Measurements from ENCODE around the gene DIP2B. TPM values are rescaled to one million over a fixed set of nuclear protein-coding genes. Genes with fewer than 3 reads are reported as not detected.

DIP2B gene
- total and polyA plus RNA-seq, 2 experiments from 2014 or later = 5.6 to 17.9 TPM

- Histone ChIP-seq H3K4me1 (ENCODE audit: insufficient read depth) (no peaks in the 10 kb centered on the region), H3K27ac (no peak overlapping the region), H3K79me2 (ENCODE audit: insufficient read depth) (no peaks in the 10 kb centered on the region), H3F3A (ENCODE audit: insufficient read depth) (peaks cover 8% of the 10 kb centered on the region; the same call in 1 of the 2 replicates), H3K9me3 (ENCODE audit: low read depth) (no peaks in the 10 kb centered on the region), H3K9me2 (ENCODE audit: insufficient read depth) (no peaks in the 10 kb centered on the region), H4K20me1 (ENCODE audit: insufficient read depth) (no peaks in the 10 kb centered on the region), H2AFZ (no peak overlapping the region), H3K9ac (no peak overlapping the region), H3K4me3 (no peak overlapping the region), H3K36me3 (ENCODE audit: low read depth) (no peaks in the 10 kb centered on the region), H3K4me2 (ENCODE audit: unreplicated experiment) (no peak overlapping the region), H3K27me3 (replicated peaks; ENCODE audit: insufficient read depth) (no peaks in the 10 kb centered on the region)
- in situ Hi-C loops (cut with MboI) = no loop called here
- 82 to 90% methylated on average over 5 of the region's 5 CpGs for whole genome bisulfite sequencing, 2 experiments (ENCODE audit: low coverage in 1 of 2, low lambda C conversion rate in 2 of 2, missing lambda C conversion rate in 2 of 2)
- TF ChIP-seq EZH2 (IDR thresholded peaks at IDR 0.05; ENCODE audit: insufficient read depth, poor library complexity, severe bottlenecking) (no peak), EZH2phosphoT487 (IDR thresholded peaks at IDR 0.05; ENCODE audit: insufficient read depth, low read depth) (no peak)
- DNase-seq = no peak
These were observed 248.5 kb downstream of the DIP2B start for GRCh38 chr12:50753232-50753769.

- H3K4me2 ChIP-seq (ENCODE audit: unreplicated experiment) = peak within 1 kb of the TSS; percentile 97
- H3K4me1 ChIP-seq (ENCODE audit: insufficient read depth) = peaks cover 17% of the 10 kb centered on the region
- H4K20me1 ChIP-seq (ENCODE audit: insufficient read depth) = no peaks in the 10 kb centered on the region
- H3K36me3 ChIP-seq (ENCODE audit: low read depth) = no peaks in the 10 kb centered on the region
- TF ChIP-seq EZH2 (IDR thresholded peaks at IDR 0.05; ENCODE audit: insufficient read depth, poor library complexity, severe bottlenecking) = no peak
- TF ChIP-seq EZH2phosphoT487 (IDR thresholded peaks at IDR 0.05; ENCODE audit: insufficient read depth, low read depth) = no peak
- in situ Hi-C loops (cut with MboI) = no loop called here
- H3K79me2 ChIP-seq (ENCODE audit: insufficient read depth) = peaks cover 56% of the 10 kb centered on the region
- 0% methylated on average over 37 to 49 of the region's 51 CpGs for WGBS, 2 experiments (ENCODE audit: low coverage in 1 of 2, low lambda C conversion rate in 2 of 2, missing lambda C conversion rate in 2 of 2)
- no peaks in the 10 kb centered on the region for H3K27me3 ChIP-seq (replicated peaks; ENCODE audit: insufficient read depth)
- peak within 1 kb of the TSS; percentile 92 for H2AFZ ChIP-seq
- peak within 1 kb of the TSS; percentile 93 for H3K9ac ChIP-seq
- H3K27ac ChIP-seq = peak within 1 kb of the TSS; percentile 86
- DNase-seq = peak; percentile 96
- peaks cover 14% of the 10 kb centered on the region for H3F3A ChIP-seq (ENCODE audit: insufficient read depth)
- peak within 1 kb of the TSS; percentile 93 for H3K4me3 ChIP-seq
- no peaks in the 10 kb centered on the region for H3K9me3 ChIP-seq (ENCODE audit: low read depth)
- no peaks in the 10 kb centered on the region for H3K9me2 ChIP-seq (ENCODE audit: insufficient read depth)
These were observed 259.0 kb downstream of the DIP2B start, which contains the start of gene ATF1 for GRCh38 chr12:50763639-50764285. ATF1 (plus strand) TSS chr12:50764101; CDS start chr12:50780146, 16,045 bp downstream.

DNA sequence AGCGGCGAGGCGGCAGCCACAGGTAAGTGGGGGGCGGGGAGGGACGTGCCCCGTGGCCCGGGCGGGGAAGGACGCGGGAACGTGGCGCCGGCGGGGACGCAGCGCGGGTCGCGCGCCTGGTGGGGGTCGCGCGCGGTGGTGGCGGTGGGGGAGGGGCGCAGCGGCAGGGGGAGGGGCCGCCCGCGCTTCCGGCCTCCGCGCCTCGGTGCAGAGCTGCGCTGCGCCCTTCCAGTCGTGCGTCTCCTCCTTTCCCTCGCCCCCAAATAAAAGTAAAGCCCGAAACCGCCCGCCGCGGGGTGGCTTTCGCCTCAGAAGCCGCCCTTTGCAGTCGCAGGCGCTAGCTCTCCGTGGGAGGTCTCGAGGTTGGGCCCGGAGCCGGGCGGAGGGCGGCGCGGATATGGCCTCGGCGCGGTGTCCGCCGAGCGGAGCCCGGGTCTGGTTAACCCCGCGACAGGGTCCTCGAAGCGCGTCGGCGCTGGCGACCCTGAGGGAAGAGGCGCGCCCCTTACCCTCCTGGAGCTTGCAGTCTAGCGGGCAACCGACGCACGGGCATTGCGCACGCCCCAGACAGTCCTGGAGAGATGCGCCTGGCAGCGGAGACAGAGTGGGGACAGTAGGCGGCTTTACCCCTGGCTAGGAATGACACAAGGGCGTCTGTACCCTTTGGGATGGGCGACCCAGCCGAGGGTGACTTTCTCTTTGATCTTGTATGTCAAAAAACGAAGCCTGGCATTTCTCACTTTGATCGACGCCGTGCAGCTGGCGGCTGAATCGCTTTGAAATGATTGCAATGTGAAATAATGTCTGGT is 259.7 kb downstream of the DIP2B start:
- H3K79me2 ChIP-seq (ENCODE audit: insufficient read depth) = peaks cover 64% of the 10 kb centered on the region
- peak overlapping the region; percentile 93 for H3K9ac ChIP-seq
- H3F3A ChIP-seq (ENCODE audit: insufficient read depth) = peaks cover 14% of the 10 kb centered on the region
- H3K27ac ChIP-seq = peak overlapping the region; percentile 86
- H3K4me3 ChIP-seq = peak overlapping the region; percentile 93
- no peaks in the 10 kb centered on the region for H3K9me3 ChIP-seq (ENCODE audit: low read depth)
- H3K36me3 ChIP-seq (ENCODE audit: low read depth) = no peaks in the 10 kb centered on the region
- no peaks in the 10 kb centered on the region for H3K9me2 ChIP-seq (ENCODE audit: insufficient read depth)
- H3K4me1 ChIP-seq (ENCODE audit: insufficient read depth) = peaks cover 17% of the 10 kb centered on the region
- TF ChIP-seq EZH2phosphoT487 (IDR thresholded peaks at IDR 0.05; ENCODE audit: insufficient read depth, low read depth) = no peak
- TF ChIP-seq EZH2 (IDR thresholded peaks at IDR 0.05; ENCODE audit: insufficient read depth, poor library complexity, severe bottlenecking) = no peak
- in situ Hi-C loops (cut with MboI) = no loop called here
- H4K20me1 ChIP-seq (ENCODE audit: insufficient read depth) = no peaks in the 10 kb centered on the region
- 0 to 1% methylated on average over 50 to 83 of the region's 91 CpGs for WGBS, 2 experiments (ENCODE audit: low coverage in 1 of 2, low lambda C conversion rate in 2 of 2, missing lambda C conversion rate in 2 of 2)
- no peaks in the 10 kb centered on the region for H3K27me3 ChIP-seq (replicated peaks; ENCODE audit: insufficient read depth)
- peak overlapping the region; percentile 97 for H3K4me2 ChIP-seq (ENCODE audit: unreplicated experiment)
- DNase-seq = peak; percentile 73
- H2AFZ ChIP-seq = peak overlapping the region; percentile 80

GRCh38 chr12:50765095-50765911 is 260.5 kb downstream of the DIP2B start:
- Histone ChIP-seq H3F3A (ENCODE audit: insufficient read depth) (peaks cover 14% of the 10 kb centered on the region), H2AFZ (peak overlapping the region; percentile 80), H3K79me2 (ENCODE audit: insufficient read depth) (peaks cover 72% of the 10 kb centered on the region), H3K9me2 (ENCODE audit: insufficient read depth) (no peaks in the 10 kb centered on the region), H4K20me1 (ENCODE audit: insufficient read depth) (no peaks in the 10 kb centered on the region), H3K4me2 (ENCODE audit: unreplicated experiment) (peak overlapping the region; percentile 97), H3K27me3 (replicated peaks; ENCODE audit: insufficient read depth) (no peaks in the 10 kb centered on the region), H3K4me1 (ENCODE audit: insufficient read depth) (peaks cover 17% of the 10 kb centered on the region), H3K4me3 (peak overlapping the region; percentile 93), H3K27ac (peak overlapping the region; percentile 86), H3K9me3 (ENCODE audit: low read depth) (no peaks in the 10 kb centered on the region), H3K9ac (peak overlapping the region; percentile 93), H3K36me3 (ENCODE audit: low read depth) (no peaks in the 10 kb centered on the region)
- 14 to 15% methylated on average over 13 of the region's 13 CpGs for WGBS, 2 experiments (ENCODE audit: low coverage in 1 of 2, low lambda C conversion rate in 2 of 2, missing lambda C conversion rate in 2 of 2)
- in situ Hi-C loops (cut with MboI) = no loop called here
- peak; percentile 74 for DNase-seq
- no peak for TF ChIP-seq EZH2phosphoT487 (IDR thresholded peaks at IDR 0.05; ENCODE audit: insufficient read depth, low read depth)
- TF ChIP-seq EZH2 (IDR thresholded peaks at IDR 0.05; ENCODE audit: insufficient read depth, poor library complexity, severe bottlenecking) = no peak

Measured in GM23248 (cell line).